Rectal smooth muscle tissue (tissue), 1 donor: ENCODE results near the gene PLB1.
"Not testable (repeated sequence)": the region's sequence is repeated elsewhere in the genome, so short reads cannot be mapped to it uniquely, and the experiment has no call there.

ENCODE experiments used
- H3K27ac ChIP-seq: one replicate; pipeline ENCODE4 v1.7.0; 2013; ENCODE audit warnings: low read depth, low read length, inconsistent platforms
- H3K27me3 ChIP-seq: one replicate; pipeline ENCODE4 v1.7.0; 2013; ENCODE audit warnings: low read length; ENCODE audit not compliant: control insufficient read depth, insufficient read depth
- H3K36me3 ChIP-seq: one replicate; pipeline ENCODE4 v1.7.0; 2013; ENCODE audit warnings: low read length; ENCODE audit not compliant: control insufficient read depth, insufficient read depth
- H3K4me1 ChIP-seq: one replicate; pipeline ENCODE4 v1.7.0; 2013; ENCODE audit warnings: low read length; ENCODE audit not compliant: control insufficient read depth, insufficient read depth
- H3K4me3 ChIP-seq: one replicate; pipeline ENCODE4 v1.7.0; 2013; ENCODE audit warnings: low read length
- H3K9ac ChIP-seq: one replicate; pipeline ENCODE4 v1.7.0; 2013; ENCODE audit warnings: low read length

PLB1 gene

GRCh38 chr2:28665041-28665704 is 169.3 kb downstream of the PLB1 start:
- H3K27ac ChIP-seq, result peak overlapping the region; percentile 87
- H3K4me1 ChIP-seq, result peaks cover 53% of the 10 kb centered on the region
- no peaks in the 10 kb centered on the region for H3K27me3 ChIP-seq
- no peaks in the 10 kb centered on the region for H3K36me3 ChIP-seq
- H3K4me3 ChIP-seq, result no peak overlapping the region
- peak overlapping the region; percentile 12 for H3K9ac ChIP-seq

GRCh38 chr2:28665811-28666377 is 170.0 kb downstream of the PLB1 start:
- Histone ChIP-seq H3K4me1 (peaks cover 48% of the 10 kb centered on the region), H3K27ac (peak overlapping the region; percentile 87)
- H3K4me3 ChIP-seq, H3K36me3 ChIP-seq, H3K9ac ChIP-seq, H3K27me3 ChIP-seq: not testable (repeated sequence)

- peak overlapping the region; percentile 87 for H3K27ac ChIP-seq
- H3K9ac ChIP-seq, result no peak overlapping the region
- H3K36me3 ChIP-seq, result no peaks in the 10 kb centered on the region
- H3K27me3 ChIP-seq, result no peaks in the 10 kb centered on the region
- H3K4me3 ChIP-seq, result no peak overlapping the region
- H3K4me1 ChIP-seq, result peaks cover 44% of the 10 kb centered on the region
These were observed 170.8 kb downstream of the PLB1 start for GRCh38 chr2:28666496-28667184.

GRCh38 chr2:28667261-28667660 is 171.4 kb downstream of the PLB1 start:
- Histone ChIP-seq H3K36me3 (no peaks in the 10 kb centered on the region), H3K4me1 (peaks cover 38% of the 10 kb centered on the region), H3K27ac (no peak overlapping the region), H3K9ac (no peak overlapping the region), H3K27me3 (no peaks in the 10 kb centered on the region), H3K4me3 (no peak overlapping the region)

GRCh38 chr2:28668106-28668814 is 172.4 kb downstream of the PLB1 start:
- Histone ChIP-seq H3K27me3 (no peaks in the 10 kb centered on the region), H3K27ac (no peak overlapping the region), H3K4me1 (peaks cover 29% of the 10 kb centered on the region), H3K4me3 (no peak overlapping the region), H3K9ac (no peak overlapping the region), H3K36me3 (no peaks in the 10 kb centered on the region)

- peaks cover 23% of the 10 kb centered on the region for H3K4me1 ChIP-seq
- no peak overlapping the region for H3K9ac ChIP-seq
- no peaks in the 10 kb centered on the region for H3K36me3 ChIP-seq
- no peaks in the 10 kb centered on the region for H3K27me3 ChIP-seq
- no peak overlapping the region for H3K27ac ChIP-seq
- no peak overlapping the region for H3K4me3 ChIP-seq
These were observed 173.0 kb downstream of the PLB1 start for GRCh38 chr2:28668880-28669279.

- H3K9ac ChIP-seq, result no peak overlapping the region
- H3K27me3 ChIP-seq, result no peaks in the 10 kb centered on the region
- H3K4me3 ChIP-seq, result no peak overlapping the region
- no peaks in the 10 kb centered on the region for H3K36me3 ChIP-seq
- peaks cover 4% of the 10 kb centered on the region for H3K4me1 ChIP-seq
- no peak overlapping the region for H3K27ac ChIP-seq
These were observed 175.0 kb downstream of the PLB1 start for GRCh38 chr2:28670856-28671255.

GRCh38 chr2:28673338-28673737 is 177.5 kb downstream of the PLB1 start:
- Histone ChIP-seq H3K9ac (no peak overlapping the region), H3K4me3 (no peak overlapping the region), H3K27ac (no peak overlapping the region), H3K27me3 (no peaks in the 10 kb centered on the region), H3K36me3 (no peaks in the 10 kb centered on the region), H3K4me1 (no peaks in the 10 kb centered on the region)

GRCh38 chr2:28674062-28674712 is 178.3 kb downstream of the PLB1 start:
- Histone ChIP-seq H3K36me3 (no peaks in the 10 kb centered on the region), H3K9ac (no peak overlapping the region), H3K27me3 (no peaks in the 10 kb centered on the region), H3K4me3 (no peak overlapping the region), H3K27ac (no peak overlapping the region), H3K4me1 (no peaks in the 10 kb centered on the region)

- no peak overlapping the region for H3K4me3 ChIP-seq
- H3K36me3 ChIP-seq, result no peaks in the 10 kb centered on the region
- H3K9ac ChIP-seq, result no peak overlapping the region
- H3K27me3 ChIP-seq, result no peaks in the 10 kb centered on the region
- no peaks in the 10 kb centered on the region for H3K4me1 ChIP-seq
- peak overlapping the region; percentile 17 for H3K27ac ChIP-seq
These were observed 178.8 kb downstream of the PLB1 start for GRCh38 chr2:28674713-28675068.

- no peaks in the 10 kb centered on the region for H3K36me3 ChIP-seq
- no peak overlapping the region for H3K4me3 ChIP-seq
- H3K4me1 ChIP-seq, result peaks cover 2% of the 10 kb centered on the region
- H3K27me3 ChIP-seq, result no peaks in the 10 kb centered on the region
- H3K27ac ChIP-seq, result no peak overlapping the region
- H3K9ac ChIP-seq, result no peak overlapping the region
These were observed 180.4 kb downstream of the PLB1 start for GRCh38 chr2:28676152-28676835.
